Left ventricle myocardium inferior (tissue), 1 donor: ENCODE measurements around the gene GPR39. TPM values are rescaled to one million over a fixed set of nuclear protein-coding genes. Genes with fewer than 3 reads are reported as not detected.

Experiments used
- DNase-seq: peaks from one replicate; pipeline ENCODE4 v3.0.0-alpha.2; 2020
- H3K27ac ChIP-seq: fragments of 200-600 bp; replicated peaks from 2 replicates; pipeline ENCODE4 v1.8.0; 2021
- H3K27me3 ChIP-seq: fragments of 200-600 bp; 2 replicates; pipeline ENCODE4 v1.8.0; 2021; ENCODE audit warnings: low read depth
- H3K36me3 ChIP-seq: fragments of 200-600 bp; 2 replicates; pipeline ENCODE4 v1.8.0; 2021
- H3K4me1 ChIP-seq: fragments of 200-600 bp; 2 replicates; pipeline ENCODE4 v1.8.0; 2021
- H3K4me3 ChIP-seq: fragments of 200-600 bp; 2 replicates; pipeline ENCODE4 v1.8.0; 2021; ENCODE audit warnings: mild to moderate bottlenecking, moderate library complexity
- H3K9me3 ChIP-seq: fragments of 200-600 bp; replicated peaks from 2 replicates; pipeline ENCODE4 v1.8.0; 2021
- CTCF ChIP-seq: fragments of 200-600 bp; IDR thresholded peaks from 2 replicates; pipeline ENCODE4 v1.8.0; 2021; ENCODE audit warnings: antibody characterized with exemption, mild to moderate bottlenecking, borderline replicate concordance
- intact Hi-C: fragments of 100-400 bp; cut with micrococcal nuclease; formaldehyde crosslinking; loops from one replicate; pipeline ENCODE4 v1.11.0; 2022
- total RNA-seq: library from RNA; stranded (reverse); fragmentation: NEBNext Ultra II Directional; extraction: Animal tissue kit (Norgen Biotek cat#: 25700); gene quantifications from one replicate; pipeline ENCODE4 v1.2.1, GENCODE V29; 2021
- donor health status: DM: no; HTN: yes; CAD: no; lungs with severe emphysema.

The GPR39 gene
- total RNA-seq, 1 donor from 2014 or later: not detected

GRCh38 chr2:132589966-132590365 is 173.4 kb downstream of the GPR39 start:
- DNase-seq: no peak
- no peaks in the 10 kb centered on the region for H3K9me3 ChIP-seq
- H3K27ac ChIP-seq: no peak overlapping the region
- intact Hi-C loops: no loop called here
- no peaks in the 10 kb centered on the region for H3K4me1 ChIP-seq
- TF ChIP-seq CTCF: no peak
- peaks cover 24% of the 10 kb centered on the region for H3K27me3 ChIP-seq
- no peaks in the 10 kb centered on the region for H3K36me3 ChIP-seq
- no peak overlapping the region for H3K4me3 ChIP-seq

- peaks cover 7% of the 10 kb centered on the region for H3K9me3 ChIP-seq
- H3K4me3 ChIP-seq: no peak overlapping the region
- H3K36me3 ChIP-seq: no peaks in the 10 kb centered on the region
- no peak overlapping the region for H3K27ac ChIP-seq
- no peaks in the 10 kb centered on the region for H3K4me1 ChIP-seq
- H3K27me3 ChIP-seq: peaks cover 49% of the 10 kb centered on the region
- DNase-seq: no peak
- intact Hi-C loops: no loop called here
- no peak for TF ChIP-seq CTCF
Measured at GRCh38 chr2:132593171-132593570, 176.6 kb downstream of the GPR39 start.

GRCh38 chr2:132595186-132595585 is 178.6 kb downstream of the GPR39 start:
- Histone ChIP-seq H3K4me1 (no peaks in the 10 kb centered on the region), H3K9me3 (peaks cover 7% of the 10 kb centered on the region), H3K4me3 (no peak overlapping the region), H3K27ac (no peak overlapping the region), H3K36me3 (no peaks in the 10 kb centered on the region), H3K27me3 (peaks cover 69% of the 10 kb centered on the region)
- no peak for DNase-seq
- intact Hi-C loops: no loop called here
- no peak for TF ChIP-seq CTCF

GRCh38 chr2:132595693-132596092 is 179.1 kb downstream of the GPR39 start:
- Histone ChIP-seq H3K9me3 (peaks cover 7% of the 10 kb centered on the region), H3K4me3 (no peak overlapping the region), H3K4me1 (no peaks in the 10 kb centered on the region), H3K27me3 (peaks cover 74% of the 10 kb centered on the region), H3K27ac (no peak overlapping the region), H3K36me3 (no peaks in the 10 kb centered on the region)
- no peak for TF ChIP-seq CTCF
- no peak for DNase-seq
- intact Hi-C loops: no loop called here

- TF ChIP-seq CTCF: no peak
- intact Hi-C loops: no loop called here
- Histone ChIP-seq H3K4me1 (no peaks in the 10 kb centered on the region), H3K36me3 (no peaks in the 10 kb centered on the region), H3K27me3 (peaks cover 78% of the 10 kb centered on the region), H3K4me3 (no peak overlapping the region), H3K9me3 (peaks cover 7% of the 10 kb centered on the region), H3K27ac (no peak overlapping the region)
- no peak for DNase-seq
Measured at GRCh38 chr2:132597166-132597565, 180.6 kb downstream of the GPR39 start.

- H3K4me1 ChIP-seq: no peaks in the 10 kb centered on the region
- H3K9me3 ChIP-seq: peaks cover 7% of the 10 kb centered on the region
- DNase-seq: no peak
- H3K27ac ChIP-seq: no peak overlapping the region
- H3K36me3 ChIP-seq: no peaks in the 10 kb centered on the region
- TF ChIP-seq CTCF: no peak
- intact Hi-C loops: no loop called here
- peaks cover 74% of the 10 kb centered on the region for H3K27me3 ChIP-seq
- no peak overlapping the region for H3K4me3 ChIP-seq
Measured at GRCh38 chr2:132597831-132598230, 181.2 kb downstream of the GPR39 start.
